NCI-H2227 (cell line): ENCODE data around the gene DTNB.

Experiments
- DNase-seq: peaks from one replicate; lab custom pipeline; 2025; ENCODE audit not compliant: unreplicated experiment; lab: John Stamatoyannopoulos, UW

Gene DTNB

DNA sequence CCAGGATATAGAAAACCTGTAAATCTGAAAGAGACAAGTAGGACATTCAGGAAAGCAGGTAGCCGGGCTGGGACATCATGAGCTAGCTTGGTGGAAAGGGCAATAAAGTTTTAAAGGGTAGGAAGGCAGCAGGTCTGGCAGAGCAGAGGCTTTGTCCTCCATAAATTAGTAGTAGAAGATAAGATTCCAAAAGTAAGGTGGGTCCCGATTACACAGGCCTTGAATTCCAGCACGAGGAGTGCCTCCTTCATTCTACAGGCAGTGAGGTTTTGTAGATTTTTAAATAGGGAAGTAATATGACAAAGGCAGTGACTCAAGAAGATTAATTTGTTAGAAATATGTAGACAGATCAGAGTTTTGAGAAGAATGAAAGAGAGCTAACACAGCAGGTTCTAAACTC is 160.7 kb downstream of the DTNB start:
- DNase-seq = no peak

DNA sequence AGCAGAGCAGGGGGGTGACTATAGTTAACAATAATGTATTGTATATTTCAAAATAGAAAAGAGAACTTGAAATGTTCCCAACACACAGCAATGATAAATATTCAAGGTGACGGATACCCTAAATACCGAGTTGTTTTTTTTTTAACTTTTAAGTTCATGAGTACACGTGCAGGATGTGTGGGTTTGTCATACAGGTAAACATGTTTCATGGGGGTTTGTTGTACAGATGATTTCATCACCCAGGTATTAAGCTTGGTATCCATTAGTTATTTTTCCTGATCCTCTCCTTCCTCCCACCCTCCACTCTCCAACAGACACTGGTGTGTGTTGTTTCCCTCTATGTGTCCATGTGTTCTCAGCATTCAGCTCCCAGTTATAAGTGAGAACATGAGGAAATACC is 167.2 kb downstream of the DTNB start:
- no peak for DNase-seq

DNA sequence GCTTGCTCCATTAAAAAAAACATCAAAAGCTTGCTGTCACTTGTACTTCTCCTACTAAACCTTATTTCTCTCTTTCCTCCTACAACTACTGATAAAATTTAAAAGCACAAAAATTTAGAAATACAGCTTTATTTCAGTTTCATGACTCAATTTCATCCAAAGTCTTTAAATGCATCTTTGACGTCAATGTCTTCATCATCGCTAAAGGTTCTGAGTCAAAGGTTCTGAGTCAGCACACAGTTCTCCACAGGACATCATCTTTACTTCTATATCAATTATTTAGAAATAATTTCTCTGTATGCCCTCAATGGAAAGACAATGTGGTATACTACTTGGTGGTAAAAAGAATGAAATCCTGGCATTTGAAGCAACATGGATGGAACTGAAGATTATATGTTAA is 167.8 kb downstream of the DTNB start:
- DNase-seq = no peak

DNA sequence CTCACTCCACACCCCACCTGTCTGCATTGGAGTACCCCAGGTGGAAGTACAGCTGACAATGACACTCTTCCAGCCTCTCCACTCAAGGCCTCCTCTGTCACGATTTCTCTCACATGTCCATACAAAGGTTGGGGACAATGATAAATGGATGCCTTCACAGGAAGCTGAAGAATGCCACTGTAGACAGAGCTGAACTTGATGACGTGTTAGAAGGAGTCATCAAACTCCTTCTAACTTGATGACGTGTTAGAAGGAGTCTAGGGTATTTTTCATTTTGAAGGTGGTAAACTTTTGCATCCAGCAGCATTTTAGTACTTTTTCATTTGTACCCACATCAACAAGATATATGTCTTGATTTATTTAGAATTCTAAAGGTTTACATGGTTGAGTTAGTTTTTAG is 168.2 kb downstream of the DTNB start:
- DNase-seq = no peak

DNA sequence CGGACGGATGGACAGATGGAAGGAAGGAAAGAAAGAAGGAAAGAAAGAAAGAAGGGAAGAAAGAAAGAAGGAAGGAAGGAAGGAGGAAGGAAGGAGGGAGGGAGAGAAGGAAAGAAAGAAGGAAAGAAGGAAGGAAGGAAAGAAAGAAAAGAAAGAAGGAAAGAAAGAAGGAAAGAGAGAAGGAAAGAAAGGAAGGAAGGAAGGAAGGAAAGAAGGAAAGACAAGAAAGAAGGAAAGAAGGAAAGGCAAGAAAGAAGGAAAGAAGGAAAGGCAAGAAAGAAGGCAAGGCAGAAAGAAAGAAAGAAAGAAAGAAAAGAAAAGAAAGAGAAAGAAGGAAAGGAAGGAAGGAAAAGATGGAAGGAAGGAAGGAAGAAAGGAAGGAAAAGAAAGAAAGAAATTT is 169.1 kb downstream of the DTNB start:
- no peak for DNase-seq

DNA sequence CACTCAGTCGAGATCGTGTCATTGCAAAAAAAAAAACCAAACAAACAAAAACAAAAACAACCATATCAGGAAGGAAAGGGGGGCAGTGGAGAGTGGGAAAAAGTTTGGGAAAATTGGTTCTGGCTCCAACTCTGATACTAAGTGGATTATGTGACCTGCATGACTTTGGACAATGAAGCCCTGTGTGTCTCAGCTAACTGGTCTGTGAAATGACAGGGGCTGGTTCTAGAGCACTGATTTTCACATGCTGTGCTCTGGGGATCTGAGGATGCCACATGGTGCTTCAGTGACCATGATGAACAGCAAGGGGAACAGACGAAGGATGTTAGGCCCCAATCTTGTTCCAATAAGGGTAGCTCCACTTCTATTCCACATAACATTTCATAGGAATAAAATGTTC is 174.2 kb downstream of the DTNB start:
- DNase-seq = no peak

DNA sequence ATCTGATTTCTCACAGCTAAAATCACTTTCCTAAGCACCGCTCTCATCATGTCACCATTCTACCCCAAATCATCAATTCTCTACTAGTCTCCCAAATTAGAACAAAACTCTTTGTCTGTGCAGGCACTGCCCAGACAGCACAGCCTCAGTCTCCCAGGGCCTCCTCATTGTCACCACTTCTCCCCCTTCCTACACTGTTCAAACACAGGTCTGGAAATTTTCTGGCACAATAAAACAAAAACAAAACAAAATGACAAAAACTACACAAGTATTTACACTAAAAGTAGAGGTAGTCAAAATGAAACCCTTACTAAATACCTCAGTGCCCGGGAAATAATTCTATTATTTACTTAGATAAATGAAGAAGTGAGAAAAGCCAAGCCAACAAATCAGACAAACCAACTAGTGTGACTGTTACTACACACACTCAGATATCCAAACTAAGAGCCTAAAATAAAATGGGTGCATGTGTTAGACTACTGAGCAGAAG is 175.4 kb downstream of the DTNB start:
- DNase-seq = no peak

DNA sequence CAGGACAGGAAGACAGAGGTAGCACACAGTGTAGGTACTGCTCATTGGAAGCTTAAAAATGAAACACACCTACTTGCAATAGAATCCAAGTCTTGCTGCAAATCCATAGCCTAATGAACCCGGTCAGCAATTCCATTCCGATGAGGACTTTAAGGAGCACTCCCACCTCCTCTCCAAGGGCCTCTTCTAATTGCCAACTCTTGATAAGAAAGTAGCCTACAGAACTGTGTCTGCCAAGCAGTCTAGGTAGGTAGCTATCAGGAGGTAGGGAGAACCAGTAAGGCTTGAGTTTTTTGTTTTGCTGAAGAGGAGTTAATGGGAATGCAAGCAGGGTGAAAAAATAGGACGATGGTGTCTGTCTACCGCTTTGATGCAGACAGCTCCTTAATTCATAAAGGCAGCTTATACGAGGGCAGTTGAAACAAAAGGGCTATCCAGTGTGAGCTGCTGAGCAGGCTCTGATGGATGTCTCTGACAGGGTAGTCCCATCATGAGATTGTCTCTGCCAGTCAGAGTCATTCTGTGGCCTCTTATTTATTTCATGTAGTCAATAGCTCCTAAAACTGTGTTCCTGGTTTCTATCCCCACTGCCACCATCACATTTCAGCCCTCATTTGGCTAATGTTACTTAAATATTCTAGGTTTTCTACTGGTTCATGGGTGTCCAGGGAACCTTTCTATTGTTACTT is 176.0 kb downstream of the DTNB start:
- no peak for DNase-seq

DNA sequence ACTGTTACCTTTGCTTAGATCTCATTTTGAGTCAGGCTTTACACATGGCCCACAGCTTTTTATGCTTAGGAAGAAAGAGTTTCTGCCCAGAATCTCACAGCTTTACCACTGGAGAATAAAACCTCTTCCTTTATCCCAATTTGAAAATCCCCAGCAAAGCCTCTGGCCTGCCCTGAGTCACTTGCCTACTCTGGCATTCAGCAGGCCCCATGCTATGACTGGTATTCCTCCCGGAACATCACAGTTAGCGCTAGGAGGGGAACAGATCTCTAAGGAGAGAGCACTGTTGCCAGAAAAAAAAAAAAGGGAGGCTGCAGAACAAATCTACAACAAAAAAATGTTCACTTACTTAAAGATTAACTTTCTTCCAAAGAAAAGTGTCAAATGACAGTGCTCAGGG is 178.8 kb downstream of the DTNB start:
- no peak for DNase-seq

DNA sequence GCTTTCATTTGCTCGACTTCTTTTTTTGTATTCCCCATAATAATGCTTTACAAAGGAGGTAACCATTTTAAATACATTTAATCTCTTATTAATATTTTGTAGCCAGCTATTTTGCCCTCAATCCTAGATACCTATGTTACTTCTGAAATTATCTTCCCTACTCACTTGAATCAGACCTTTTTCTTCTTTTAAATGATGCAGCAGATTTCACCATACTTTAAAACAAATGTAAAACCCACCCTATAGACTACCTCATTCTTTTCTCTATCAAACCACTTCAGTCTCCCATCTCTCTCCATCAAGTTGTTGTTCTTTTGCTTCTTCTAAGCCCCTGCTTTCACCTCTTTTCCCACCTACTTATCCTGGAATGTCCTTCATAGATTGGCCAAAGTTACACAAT is 180.2 kb downstream of the DTNB start:
- DNase-seq = no peak

DNA sequence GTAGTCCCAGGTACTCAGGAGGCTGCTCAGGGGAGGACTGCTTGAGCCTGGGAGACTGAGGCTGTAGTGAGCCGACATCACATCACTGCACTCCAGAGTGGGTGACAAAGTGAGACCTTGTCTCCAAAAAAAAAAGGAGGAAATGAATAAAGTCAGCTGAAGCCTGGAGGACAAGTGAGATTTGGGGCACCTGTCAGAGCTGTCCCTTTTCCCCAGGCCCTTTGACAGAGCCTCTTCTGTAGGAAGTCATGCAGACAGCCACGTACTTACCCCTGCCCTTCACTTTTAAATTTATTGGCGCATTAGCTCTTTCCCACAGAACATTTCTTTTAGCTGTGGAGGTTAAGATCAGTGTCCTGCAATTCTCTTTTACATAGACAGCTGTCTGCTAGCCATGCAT is 180.7 kb downstream of the DTNB start:
- no peak for DNase-seq

DNA sequence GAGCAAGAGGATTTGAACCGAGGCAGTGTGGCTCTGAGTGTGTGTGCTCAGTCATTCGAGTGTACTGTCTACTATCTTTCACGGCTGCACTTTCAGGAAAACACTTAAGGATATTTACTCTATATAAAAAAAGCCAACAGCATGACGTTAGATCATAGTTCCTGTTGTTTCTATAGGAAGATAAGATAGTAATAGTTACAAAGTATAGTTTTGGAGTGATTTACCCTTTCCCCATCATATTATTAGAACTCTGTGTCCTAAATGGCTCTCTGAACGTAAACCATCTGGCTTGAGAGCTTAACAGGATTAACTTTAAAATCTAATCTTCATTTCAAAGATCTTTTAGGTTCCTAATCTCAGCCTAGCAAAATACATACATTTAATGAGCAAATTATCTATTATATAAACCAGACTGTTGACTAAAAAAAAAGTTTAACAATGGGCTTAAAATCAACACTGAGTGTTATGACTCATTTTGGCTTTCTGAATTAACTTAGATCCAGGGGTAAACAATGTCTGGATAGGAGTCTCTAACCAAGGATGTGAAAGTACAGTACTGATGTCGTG is 181.3 kb downstream of the DTNB start:
- DNase-seq = no peak

DNA sequence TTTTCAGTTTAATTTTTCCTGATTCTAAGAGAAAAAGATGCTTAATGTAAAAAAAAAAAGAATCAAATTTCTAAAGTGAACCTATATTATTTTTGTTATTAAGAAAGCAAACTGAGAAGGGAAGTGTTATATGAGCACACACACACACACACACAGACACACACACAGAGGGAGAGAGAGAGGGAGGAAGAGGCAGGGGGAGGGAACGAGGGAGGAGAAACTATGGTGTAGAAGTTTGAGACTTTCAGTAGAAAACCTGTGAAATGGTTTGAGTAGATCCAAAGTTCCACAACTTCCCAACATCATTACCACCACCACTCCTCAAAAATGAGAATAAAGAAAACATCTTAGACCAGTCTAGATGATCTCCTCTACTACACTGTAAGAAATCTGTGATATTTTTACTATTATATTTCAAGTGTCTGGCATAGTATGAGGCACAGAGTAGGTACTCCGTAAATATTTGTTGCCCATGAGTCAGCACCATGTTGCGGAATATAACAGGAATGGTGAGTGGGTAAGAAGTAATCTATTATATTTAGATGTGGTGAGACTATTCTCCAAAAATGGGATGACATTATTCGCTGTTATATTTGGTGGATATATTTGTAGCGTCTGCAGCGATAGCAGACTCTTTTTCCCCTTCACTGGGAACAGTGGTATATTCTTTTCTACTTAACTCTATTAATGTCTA is 182.2 kb downstream of the DTNB start:
- DNase-seq = no peak

DNA sequence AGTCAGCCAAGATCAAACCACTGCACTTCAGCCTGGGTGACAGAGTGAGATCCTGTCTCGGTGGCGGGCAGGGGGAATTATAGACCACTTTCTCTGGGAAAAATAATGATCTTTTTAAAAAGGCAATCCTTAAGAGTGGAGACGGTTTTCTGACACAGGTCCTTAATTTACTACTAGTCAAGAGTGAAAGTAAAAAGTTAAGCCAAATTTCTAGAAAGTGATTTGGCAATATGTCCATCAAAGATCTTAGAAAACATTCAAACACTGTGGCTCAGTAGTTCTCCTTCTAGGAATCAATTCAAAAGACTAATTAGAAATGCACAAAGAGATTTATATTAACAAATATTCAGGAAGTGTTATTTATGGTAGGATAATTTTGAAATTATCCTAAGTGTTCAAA is 183.2 kb downstream of the DTNB start:
- no peak for DNase-seq

DNA sequence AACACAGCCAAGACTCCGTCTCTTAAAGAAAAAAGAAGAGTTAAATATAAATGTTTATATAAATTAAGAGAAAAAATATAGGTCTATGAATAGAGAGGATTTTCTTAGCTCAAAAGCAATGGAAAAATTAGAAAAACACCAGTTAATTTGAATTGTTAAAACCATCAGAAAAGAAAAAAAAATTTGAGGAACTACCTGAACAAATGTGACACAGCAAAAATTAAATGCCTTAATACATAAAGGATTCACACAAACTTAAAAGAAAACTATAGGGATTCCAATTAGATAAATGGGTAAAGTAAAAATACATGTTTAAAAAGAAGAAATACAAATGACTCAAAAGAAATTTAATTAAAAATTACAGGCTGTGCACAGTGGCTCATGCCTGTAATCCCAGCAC is 183.7 kb downstream of the DTNB start:
- no peak for DNase-seq

DNA sequence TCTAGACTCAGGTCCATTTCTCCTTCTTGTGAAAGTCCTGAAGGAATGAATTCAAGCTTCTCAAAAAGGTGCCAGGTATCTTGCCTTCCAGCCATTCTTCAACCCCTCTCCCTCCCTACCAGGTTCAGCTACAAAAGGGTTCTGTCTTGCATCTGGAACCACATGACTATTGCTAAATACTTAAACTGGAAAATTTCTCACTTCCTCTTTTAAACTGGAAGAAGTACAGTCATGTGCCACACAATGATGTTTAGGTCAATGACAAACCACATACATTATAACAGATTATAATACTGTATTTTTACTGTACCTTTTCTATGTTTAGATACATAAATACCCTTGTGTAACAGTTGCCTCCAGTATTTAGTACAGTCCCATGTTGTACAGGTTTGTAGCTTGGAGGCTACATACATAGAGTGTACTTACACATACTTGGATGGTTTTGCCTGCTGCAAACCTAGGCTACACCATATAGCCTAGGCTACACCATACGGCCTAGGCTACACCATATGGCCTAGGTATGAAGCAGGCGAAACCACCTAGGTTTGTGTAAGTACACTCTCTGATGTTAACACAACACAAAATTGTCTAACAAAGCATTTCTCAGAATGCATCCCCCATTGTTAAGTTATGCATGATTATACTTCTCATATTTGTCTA is 189.6 kb downstream of the DTNB start:
- no peak for DNase-seq

DNA sequence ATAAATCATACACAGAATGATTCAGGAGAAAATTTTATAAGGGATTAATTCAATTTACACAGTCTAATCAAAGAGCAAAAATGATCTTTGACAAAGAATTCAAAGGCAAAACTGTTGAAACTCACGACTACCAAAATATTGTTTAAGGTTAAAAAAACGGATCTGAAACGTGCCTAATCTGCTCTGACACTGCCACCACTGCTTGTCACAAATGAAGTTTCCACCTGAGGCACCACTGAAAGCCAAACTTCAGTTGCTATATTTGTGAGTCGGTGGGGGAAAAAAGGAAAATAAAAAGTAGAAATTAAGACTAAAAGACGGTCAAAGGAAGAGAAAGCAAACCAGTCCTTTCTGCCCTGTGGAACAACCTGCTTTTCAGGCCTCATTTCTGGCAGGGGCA is 191.0 kb downstream of the DTNB start:
- DNase-seq = no peak

DNA sequence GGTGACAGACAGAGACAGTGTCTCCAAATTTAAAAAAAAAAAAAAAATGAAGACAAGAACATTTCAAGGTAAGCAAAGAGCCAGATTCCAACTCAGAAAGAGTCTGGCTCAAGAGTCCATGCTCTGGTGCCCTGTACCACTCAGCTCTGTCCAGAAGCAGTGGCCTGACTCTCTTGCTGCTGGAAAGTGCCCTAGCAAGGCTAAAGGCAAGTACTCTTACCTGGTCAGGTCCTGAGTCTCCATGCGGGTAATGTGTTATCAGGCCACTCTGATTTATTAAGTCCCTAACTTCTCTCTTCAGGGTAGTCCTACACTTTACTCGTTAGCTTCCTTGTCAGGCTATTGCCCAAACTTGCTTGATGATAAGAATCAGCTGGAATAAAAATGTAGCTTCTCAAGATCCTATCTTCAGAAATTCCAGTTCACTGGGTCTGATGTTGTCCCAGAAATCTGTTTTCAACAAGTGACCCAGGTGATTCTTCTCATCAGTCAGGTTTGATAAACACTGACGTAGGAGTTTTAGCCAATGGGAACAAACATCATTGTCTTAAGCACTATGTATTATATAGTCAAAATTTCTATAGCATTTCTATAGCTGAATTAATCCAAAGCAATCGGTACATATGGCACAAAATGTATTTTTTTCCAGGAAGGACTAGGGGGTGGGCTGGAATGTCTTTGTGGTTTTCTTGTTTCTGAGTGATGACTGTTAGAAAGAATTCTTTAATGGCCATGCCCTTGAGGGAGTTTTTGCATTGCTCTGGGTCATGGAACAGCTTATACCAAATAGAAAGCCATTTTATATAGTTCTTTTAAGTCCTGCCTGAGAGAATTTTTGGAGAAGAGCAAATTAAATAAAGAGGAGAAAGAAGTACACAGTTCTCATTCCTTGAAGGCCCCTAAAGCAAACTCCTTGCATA is 191.7 kb downstream of the DTNB start:
- DNase-seq = no peak

DNA sequence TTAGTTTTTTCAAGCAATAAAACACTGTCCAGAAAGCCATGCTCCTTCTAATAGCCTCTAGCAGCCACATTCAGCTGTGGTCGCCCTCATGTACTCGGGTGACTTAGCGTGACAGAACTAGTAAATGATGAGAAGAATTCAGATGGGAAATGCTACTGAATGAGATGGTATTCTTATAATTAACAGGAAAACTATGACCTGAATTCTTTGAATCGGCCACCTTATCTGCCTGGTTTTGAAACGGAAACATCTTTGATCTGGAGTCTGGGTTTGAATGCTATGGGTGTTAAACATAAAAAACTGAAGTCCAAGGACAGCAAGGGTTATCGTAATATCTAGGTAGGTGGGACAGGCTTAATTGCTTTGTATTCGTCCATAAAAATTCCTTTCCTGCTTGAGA is 192.8 kb downstream of the DTNB start:
- DNase-seq = no peak

DNA sequence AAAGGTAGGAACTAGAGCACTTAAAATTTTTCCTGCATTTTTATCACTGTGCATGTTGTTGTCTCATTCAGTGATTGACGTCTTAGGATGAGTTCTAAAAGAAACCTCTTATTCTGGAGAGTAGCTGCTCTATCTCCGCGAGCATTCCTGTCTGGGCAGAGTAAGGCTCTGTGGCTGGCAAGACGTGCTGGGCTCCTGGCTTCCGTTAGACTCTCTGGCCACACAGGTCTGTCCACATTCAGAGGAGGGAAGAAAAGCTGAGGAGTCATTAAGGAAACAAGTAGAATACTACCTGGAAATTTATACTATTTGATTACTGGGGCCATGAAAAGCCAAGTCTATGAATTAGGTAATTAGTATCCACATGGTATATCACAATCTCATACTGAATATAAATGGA is 193.6 kb downstream of the DTNB start:
- DNase-seq = peak; percentile 37

DNA sequence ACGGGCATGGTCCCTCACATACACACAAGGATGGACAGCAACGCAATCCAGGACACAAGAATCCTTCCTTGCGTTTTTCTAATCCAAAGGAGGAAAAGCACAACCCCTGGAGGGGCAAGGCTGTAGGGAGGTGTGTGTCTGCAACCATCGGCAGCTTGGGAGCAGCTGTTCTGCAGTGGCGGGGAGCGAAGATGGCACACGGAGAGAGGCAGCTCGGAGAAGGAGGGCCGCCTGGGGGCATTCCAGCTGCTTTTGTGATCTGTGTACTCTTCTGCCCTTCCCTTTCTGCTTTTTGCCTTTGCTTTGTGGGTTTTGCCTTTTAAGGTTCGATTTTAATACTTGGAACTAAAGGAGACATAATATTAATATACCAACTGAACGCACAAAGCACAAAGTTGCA is 194.6 kb downstream of the DTNB start:
- peak; percentile 30 for DNase-seq
